GM10248 (cell line): ENCODE measurements around the gene NFU1.

Experiments used
- CTCF ChIA-PET: fragments of 300-600 bp; sonication (Branson Sonifier 250); formaldehyde crosslinking; extraction: SDS; loops from one replicate; lab custom pipeline; 2021; ENCODE audit warnings: antibody characterized with exemption; lab: Yijun Ruan, JAX
- POLR2A ChIA-PET: fragments of 350-650 bp; sonication (Branson Sonifier 250); formaldehyde crosslinking; extraction: SDS; loops from one replicate; lab custom pipeline; 2020; ENCODE audit warnings: antibody characterized with exemption; lab: Yijun Ruan, JAX
- DNase-seq: peaks from one replicate; pipeline ENCODE4 v3.0.0; 2012; ENCODE audit errors: extremely low spot score
- TF ChIP-seq, protein P1 (sequence below): IDR thresholded peaks from 2 replicates; pipeline ENCODE4 v1.5.1; 2012; ENCODE audit warnings: mild to moderate bottlenecking, low read depth; ENCODE audit errors: extremely low read depth, missing control alignments, control extremely low read depth

Gene NFU1

DNA sequence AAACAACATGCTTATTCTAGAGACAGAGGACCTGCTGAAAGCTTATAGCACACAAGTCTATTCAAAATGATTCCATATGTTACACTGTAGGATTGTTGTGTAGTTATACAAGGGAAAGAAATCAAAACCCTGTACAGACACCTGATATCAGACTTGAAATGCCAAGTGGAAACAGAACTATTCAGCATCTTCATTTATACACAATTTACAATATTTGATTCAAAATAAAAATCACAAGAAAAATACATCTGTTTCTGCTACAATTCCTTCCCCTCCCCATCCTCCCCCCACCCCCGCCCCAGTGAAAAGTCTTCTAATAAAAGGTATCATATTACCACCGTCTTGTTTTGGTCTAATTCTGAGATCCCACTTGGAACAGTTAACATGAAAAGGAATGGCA is 37.5 kb upstream of the NFU1 start:
- ChIA-PET POLR2A (no interaction called here), CTCF (interaction anchor here (2.1 kb wide), 1 partner anchor 9 kb away, joined by 5 read pairs; no protein-coding TSS in a partner anchor)
- TF ChIP-seq, protein P1, sequence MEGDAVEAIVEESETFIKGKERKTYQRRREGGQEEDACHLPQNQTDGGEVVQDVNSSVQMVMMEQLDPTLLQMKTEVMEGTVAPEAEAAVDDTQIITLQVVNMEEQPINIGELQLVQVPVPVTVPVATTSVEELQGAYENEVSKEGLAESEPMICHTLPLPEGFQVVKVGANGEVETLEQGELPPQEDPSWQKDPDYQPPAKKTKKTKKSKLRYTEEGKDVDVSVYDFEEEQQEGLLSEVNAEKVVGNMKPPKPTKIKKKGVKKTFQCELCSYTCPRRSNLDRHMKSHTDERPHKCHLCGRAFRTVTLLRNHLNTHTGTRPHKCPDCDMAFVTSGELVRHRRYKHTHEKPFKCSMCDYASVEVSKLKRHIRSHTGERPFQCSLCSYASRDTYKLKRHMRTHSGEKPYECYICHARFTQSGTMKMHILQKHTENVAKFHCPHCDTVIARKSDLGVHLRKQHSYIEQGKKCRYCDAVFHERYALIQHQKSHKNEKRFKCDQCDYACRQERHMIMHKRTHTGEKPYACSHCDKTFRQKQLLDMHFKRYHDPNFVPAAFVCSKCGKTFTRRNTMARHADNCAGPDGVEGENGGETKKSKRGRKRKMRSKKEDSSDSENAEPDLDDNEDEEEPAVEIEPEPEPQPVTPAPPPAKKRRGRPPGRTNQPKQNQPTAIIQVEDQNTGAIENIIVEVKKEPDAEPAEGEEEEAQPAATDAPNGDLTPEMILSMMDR: no peak
- no peak for DNase-seq

DNA sequence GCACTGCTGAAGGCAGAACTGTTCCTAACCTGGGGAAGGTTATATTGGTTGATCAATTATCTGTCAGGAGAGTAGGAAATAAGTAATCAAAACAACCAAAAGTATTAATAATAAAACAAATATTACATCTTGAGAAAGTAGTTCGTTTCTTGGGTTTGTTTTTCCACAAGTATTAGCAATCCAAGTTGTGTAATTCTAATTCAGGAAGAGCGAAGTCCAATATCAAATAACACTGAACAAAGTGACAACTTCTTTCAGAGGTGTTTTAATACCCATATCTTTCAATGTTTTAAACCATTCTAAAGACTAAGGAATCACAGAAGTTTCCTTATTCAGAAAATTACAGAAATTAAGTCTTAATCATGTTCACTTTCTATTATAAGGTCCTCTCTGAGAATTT is 34.6 kb upstream of the NFU1 start:
- ChIA-PET POLR2A (no interaction called here), CTCF (interaction anchor here (1.2 to 1.6 kb wide), 2 partner anchors 9 to 94 kb away, joined by 3 read pairs; no protein-coding TSS in a partner anchor)
- DNase-seq: no peak
- TF ChIP-seq, protein P1: no peak

DNA sequence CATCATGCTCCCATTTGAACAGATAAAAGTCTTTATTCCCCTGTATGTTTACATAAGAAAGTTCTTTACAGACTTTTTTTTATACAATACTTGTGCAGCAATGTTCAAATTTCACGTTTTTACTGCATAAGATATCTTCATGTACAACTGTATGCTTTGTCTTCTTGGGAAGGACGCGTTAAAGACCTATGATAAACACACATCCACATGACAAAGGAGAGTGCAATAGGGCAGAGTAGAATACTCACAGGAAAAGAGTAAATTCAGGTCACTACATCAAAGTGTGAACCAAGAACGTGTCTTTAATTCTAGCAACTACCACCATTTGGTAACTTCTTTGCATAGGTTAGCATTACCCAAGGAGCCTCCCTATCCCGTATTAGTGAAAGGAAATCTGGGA is 33.7 kb upstream of the NFU1 start:
- TF ChIP-seq, protein P1: no peak
- CTCF ChIA-PET: interaction anchor here (0.8 to 1.5 kb wide), 4 partner anchors 14 to 96 kb away, joined by 3 to 4 read pairs (median 4); no protein-coding TSS in a partner anchor
- no peak for DNase-seq
- POLR2A ChIA-PET: no interaction called here

GRCh38 chr2:69469784-69470183 is 32.5 kb upstream of the NFU1 start:
- ChIA-PET CTCF (interaction anchor here (0.8 to 1.5 kb wide), 3 partner anchors 13 to 95 kb away, joined by 3 to 4 read pairs (median 3); no protein-coding TSS in a partner anchor), POLR2A (no interaction called here)
- TF ChIP-seq, protein P1: no peak
- DNase-seq: no peak

DNA sequence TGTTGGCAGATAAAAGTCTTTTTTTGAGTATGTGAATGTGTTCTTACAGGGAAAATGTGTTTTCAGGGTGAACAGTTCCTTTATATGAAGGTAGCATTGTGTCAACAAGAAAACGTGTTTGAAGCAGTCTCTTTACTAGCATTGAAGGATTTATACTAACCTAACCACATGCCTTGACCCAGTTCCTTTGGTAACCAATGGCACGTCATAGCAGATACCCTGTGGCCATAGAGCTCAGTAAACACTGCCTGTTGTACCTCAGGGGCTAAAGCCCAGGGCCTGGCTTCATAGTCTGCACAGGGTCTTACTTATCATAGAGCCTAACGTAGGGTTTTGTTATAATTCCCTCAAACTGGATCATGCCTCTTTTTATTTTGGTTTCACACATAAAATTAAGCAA is 32.1 kb upstream of the NFU1 start:
- TF ChIP-seq, protein P1: no peak
- ChIA-PET CTCF (interaction anchor here (2.5 kb wide), 1 partner anchor 9 kb away, joined by 10 read pairs; no protein-coding TSS in a partner anchor), POLR2A (no interaction called here)
- no peak for DNase-seq

- CTCF ChIA-PET: interaction anchor here (2.5 kb wide), 1 partner anchor 12 kb away, joined by 10 read pairs; no protein-coding TSS in a partner anchor
- POLR2A ChIA-PET: no interaction called here
- TF ChIP-seq, protein P1: no peak
- no peak for DNase-seq
Measured at GRCh38 chr2:69466728-69467127, 29.5 kb upstream of the NFU1 start.
